K562 (cell line): ENCODE results near the gene EMILIN1. TPM values are rescaled to one million over a fixed set of nuclear protein-coding genes. Genes with fewer than 3 reads are reported as not detected.

Source experiments
- ATAC-seq: fragments of 200-7000 bp; cut with Tn5 transposase; 3 replicates; pipeline ENCODE4 v1.9.1; 2020; ENCODE audit warnings: moderate library complexity
- BruUV-seq: library from RNA; stranded (reverse); fragments of 400-500 nt; replicated peaks from 2 replicates; lab custom pipeline; 2021; lab: Mats Ljungman, UMichigan
- CTCF ChIA-PET: fragments of 300-600 bp; formaldehyde crosslinking; extraction: SDS; loops from one replicate; lab custom pipeline; 2021; ENCODE audit warnings: low intra/inter-chr PET ratio; lab: Yijun Ruan, JAX
- POLR2A ChIA-PET: fragments of 300-600, 350-650 bp; sonication (Branson Sonifier 250); formaldehyde crosslinking; extraction: SDS; loops from one replicate; lab custom pipeline; 2021; ENCODE audit warnings: antibody characterized with exemption, inconsistent platforms; lab: Yijun Ruan, JAX
- DNase-seq, 4 experiments: peaks; one replicate each; pipeline versions ENCODE4 v3.0.0 to v3.0.0-alpha.2; 2011 to 2018; ENCODE audit warnings: low spot score in 3 of 4, mixed read lengths in 3 of 4; ENCODE audit errors: extremely low read depth in 1 of 4
- FAIRE-seq: peaks from 2 replicates; lab custom pipeline; 2011; peaks lifted over from hg19 to GRCh38; lab: Jason Lieb, UNC
- H2AFZ ChIP-seq: 2 replicates; pipeline ENCODE4 v1.6.0; 2011; ENCODE audit warnings: low read depth, low read length, control low read depth, inconsistent platforms
- H3K27ac ChIP-seq: fragments of 200-600 bp; 3 replicates; pipeline ENCODE4 v1.8.0; 2011; ENCODE audit warnings: low read depth, mild to moderate bottlenecking, control low read depth, inconsistent platforms, low read length, moderate library complexity, mixed read lengths; ENCODE audit errors: extremely low read depth
- H3K27me3 ChIP-seq, 2 experiments: fragments of 300-600 bp in 1 of 2; 2 replicates in 1 of 2; 3 replicates in 1 of 2; pipeline versions ENCODE4 v1.6.0 to v1.8.0; 2011; ENCODE audit warnings: inconsistent platforms in 2 of 2, low read length in 2 of 2, mild to moderate bottlenecking in 1 of 2, mixed read lengths in 1 of 2, moderate library complexity in 1 of 2; ENCODE audit not compliant: control insufficient read depth in 2 of 2, insufficient read depth in 2 of 2
- H3K36me3 ChIP-seq: fragments of 300-600 bp; 3 replicates; pipeline ENCODE4 v1.8.0; 2011; ENCODE audit warnings: mild to moderate bottlenecking, low read length, inconsistent platforms; ENCODE audit not compliant: control insufficient read depth, insufficient read depth
- H3K4me1 ChIP-seq, 2 experiments: fragments of 200-600 bp in 1 of 2; replicated peaks in 1 of 2; 2 replicates in 1 of 2; 3 replicates in 1 of 2; pipeline versions ENCODE4 v1.5.1 to v1.8.0; 2011; ENCODE audit warnings: inconsistent platforms in 2 of 2, low read length in 2 of 2, mild to moderate bottlenecking in 1 of 2, mixed read lengths in 1 of 2, moderate library complexity in 1 of 2; ENCODE audit not compliant: control insufficient read depth in 2 of 2, insufficient read depth in 2 of 2
- H3K4me2 ChIP-seq: 2 replicates; pipeline ENCODE4 v1.6.1; 2011; ENCODE audit warnings: low read length, control low read depth, inconsistent platforms, mixed read lengths; ENCODE audit not compliant: insufficient read depth
- H3K4me3 ChIP-seq: fragments of 200-600 bp; sonication (generic), shearing (Covaris generic); 2 replicates; pipeline ENCODE4 v1.5.1; 2016; ENCODE audit warnings: control low read depth, inconsistent platforms
- H3K79me2 ChIP-seq: fragments of 200-600 bp; 3 replicates; pipeline ENCODE4 v1.8.0; 2011; ENCODE audit warnings: low read length, inconsistent platforms; ENCODE audit not compliant: control insufficient read depth, insufficient read depth
- H3K9ac ChIP-seq, 2 experiments: 2 replicates each; pipeline versions ENCODE4 v1.6.0 to v1.6.1; 2011; ENCODE audit warnings: low read depth in 2 of 2, low read length in 2 of 2, control low read depth in 1 of 2, inconsistent platforms in 1 of 2, mild to moderate bottlenecking in 1 of 2, mixed read lengths in 1 of 2; ENCODE audit not compliant: insufficient read depth in 1 of 2
- H3K9me1 ChIP-seq: one replicate; pipeline ENCODE4 v1.6.0; 2011; ENCODE audit warnings: inconsistent platforms, mild to moderate bottlenecking, low read length, moderate library complexity; ENCODE audit not compliant: control insufficient read depth, insufficient read depth
- H3K9me3 ChIP-seq: replicated peaks from 2 replicates; pipeline ENCODE4 v1.5.1; 2011; ENCODE audit warnings: low read depth, low read length, inconsistent platforms; ENCODE audit not compliant: control insufficient read depth, insufficient read depth
- H4K20me1 ChIP-seq: replicated peaks from 2 replicates; pipeline ENCODE4 v1.6.1; 2011; ENCODE audit warnings: low read length, inconsistent platforms, mixed read lengths; ENCODE audit not compliant: control insufficient read depth, insufficient read depth
- FOSL1 ChIP-seq: fragments of 200-800 bp; sonication (Bioruptor generic); conservative IDR thresholded peaks from 2 replicates; pipeline ENCODE4 v1.6.1; 2016; ENCODE audit warnings: missing genetic modification characterization, missing compliant biosample characterization
- FOXK1 ChIP-seq: sonication (generic); formaldehyde crosslinking; IDR thresholded peaks from 2 replicates; pipeline ENCODE4 v1.8.0; 2022; ENCODE audit warnings: missing genetic modification reagents, mild to moderate bottlenecking, borderline replicate concordance
- JUN ChIP-seq, 2 experiments: sonication (generic) in 1 of 2; formaldehyde crosslinking in 1 of 2; IDR thresholded peaks; 2 replicates each; pipeline versions ENCODE4 v1.6.1 to v1.8.0; 2012 to 2022; ENCODE audit warnings: borderline replicate concordance in 2 of 2, mild to moderate bottlenecking in 2 of 2, improper control_type of control experiment in 1 of 2, low read depth in 1 of 2, low read length in 1 of 2, missing genetic modification reagents in 1 of 2
- MYC ChIP-seq, 2 experiments: fragments of 250-450 bp in 1 of 2; sonication (Bioruptor Pico) in 1 of 2; IDR thresholded peaks; 2 replicates each; pipeline versions ENCODE4 v1.5.1 to v1.6.1; 2012 to 2021; ENCODE audit warnings: low read depth in 2 of 2, borderline replicate concordance in 1 of 2, improper control_type of control experiment in 1 of 2, low read length in 1 of 2, mild to moderate bottlenecking in 1 of 2, moderate library complexity in 1 of 2
- POLR2G ChIP-seq: fragments of 200-400 bp; formaldehyde crosslinking; IDR thresholded peaks from 2 replicates; pipeline ENCODE4 v1.6.1; 2017; ENCODE audit warnings: low read depth, mild to moderate bottlenecking, antibody characterized with exemption, low read length, moderate library complexity
- RBFOX2 ChIP-seq: fragments of 200-400 bp; formaldehyde crosslinking; IDR thresholded peaks from 2 replicates; pipeline ENCODE4 v1.6.1; 2017; ENCODE audit warnings: low read depth, mild to moderate bottlenecking, low read length, moderate library complexity
- STAG1 ChIP-seq: sonication (generic); formaldehyde crosslinking; IDR thresholded peaks from 2 replicates; pipeline ENCODE4 v1.5.0; 2020; ENCODE audit warnings: missing genetic modification reagents, borderline replicate concordance
- ZFP1 ChIP-seq: fragments of 450-650 bp; formaldehyde crosslinking; IDR thresholded peaks from 2 replicates; pipeline ENCODE4 v1.4.0; 2020; ENCODE audit warnings: mild to moderate bottlenecking, mixed read lengths
- ZFX ChIP-seq: sonication (generic); formaldehyde crosslinking; IDR thresholded peaks from 2 replicates; pipeline ENCODE4 v1.8.0; 2022; ENCODE audit warnings: mild to moderate bottlenecking, missing genetic modification reagents, moderate library complexity
- ZNF507 ChIP-seq: conservative IDR thresholded peaks from 2 replicates; pipeline ENCODE4 v1.6.1; 2017; ENCODE audit warnings: missing genetic modification characterization, missing compliant biosample characterization
- ZNF592 ChIP-seq: fragments of 450-650 bp; IDR thresholded peaks from 2 replicates; pipeline ENCODE4 v1.6.1; 2017; ENCODE audit warnings: antibody characterized with exemption, mild to moderate bottlenecking
- WGBS: fragments of 100-300 bp; shearing (Covaris generic); methylation state at CpG from one replicate; pipeline ENCODE4 v1.1.6; 2016; ENCODE audit warnings: low coverage, mixed read lengths; ENCODE audit not compliant: insufficient coverage; ENCODE audit errors: missing lambda C conversion rate; 5-methylcytosine and 5-hydroxymethylcytosine counted together
- in situ Hi-C: fragments of 300-500 bp; cut with MboI; formaldehyde crosslinking; loops from 4 replicates; pipeline ENCODE4 v1.15.0; 2018; ENCODE audit warnings: inconsistent platforms, mixed read lengths
- intact Hi-C: fragments of 100-400 bp; cut with micrococcal nuclease; formaldehyde crosslinking; loops from 2 replicates; pipeline ENCODE4 v1.14.2; 2022
- polyA plus RNA-seq, 8 experiments: library from polyadenylated mRNA; depleted of rRNA in 4 of 8; stranded (reverse) in 5 of 8; unstranded in 3 of 8; fragments of >200 nt; fragmentation: Nextera tagmentation in 2 of 8; fragmentation: Illumina TruSeq in 1 of 8; extraction: Ambion mirVana in 2 of 8; extraction: Trizol in 1 of 8; gene quantifications; 2 replicates each; pipeline versions ENCODE4 v1.2.1 to v1.2.3, GENCODE V29; 2011 to 2014; ENCODE audit warnings: inconsistent platforms in 1 of 8, missing spikeins in 1 of 8
- total RNA-seq, 7 experiments: library from RNA; depleted of rRNA in 6 of 7; stranded (reverse); fragments of >200 nt in 6 of 7; fragmentation: Illumina TruSeq in 2 of 7; extraction: Trizol in 2 of 7; gene quantifications; 2 replicates each; pipeline versions ENCODE4 v1.2.1 to v1.2.3, GENCODE V29; 2011 to 2021; ENCODE audit warnings: low replicate concordance in 1 of 7
- TF ChIP-seq, protein P1 (sequence below): sonication (generic); formaldehyde crosslinking; IDR thresholded peaks from 2 replicates; pipeline ENCODE4 v1.8.0; 2022; ENCODE audit warnings: missing genetic modification reagents, mild to moderate bottlenecking, moderate library complexity, borderline replicate concordance

EMILIN1 gene
- total and polyA plus RNA-seq, 9 of the 15 experiments (the other 6 are each of a cell fraction or from before 2014, with no cell fraction given) = 0.04 to 2.7 (median 0.54) TPM; not detected in 2

DNA sequence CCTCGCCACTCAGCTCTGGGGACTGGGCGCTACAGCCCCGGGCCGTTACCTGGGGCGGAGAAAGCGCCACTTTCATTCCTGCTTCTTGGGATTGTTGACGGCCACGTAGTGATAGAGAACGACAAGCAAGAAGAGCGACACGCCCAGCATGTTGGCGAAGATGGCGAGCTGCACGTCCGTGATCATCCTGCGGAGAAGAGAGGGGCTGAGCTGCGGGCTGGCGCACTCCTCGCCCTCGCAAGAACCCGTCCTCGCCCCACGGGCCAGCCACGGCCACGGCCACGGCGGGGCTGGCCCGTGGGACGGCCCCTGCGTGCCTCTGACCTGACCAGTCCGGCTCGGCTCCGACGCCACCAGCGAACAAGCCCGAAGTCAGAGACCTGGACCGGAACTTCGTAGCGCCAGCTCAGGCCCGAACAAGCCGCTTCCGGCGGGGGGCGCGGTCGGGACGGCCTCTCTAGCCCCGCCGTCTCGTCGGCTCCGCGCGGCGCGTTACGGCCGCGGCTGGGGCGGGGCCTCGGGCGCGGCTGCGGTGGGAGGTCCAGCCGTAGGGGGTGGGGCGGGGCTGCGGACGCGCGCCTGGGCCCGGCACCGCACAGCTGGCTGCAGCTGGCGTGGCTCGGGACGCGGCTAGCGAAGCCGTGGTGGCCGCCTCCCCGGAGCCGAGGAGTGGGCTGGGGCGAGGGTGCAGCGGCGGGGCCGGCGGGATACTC, 7.0 kb upstream of the EMILIN1 start, which contains the start of gene OST4:
TSS of gene OST4 (minus strand) at position 378 of the 713 bp plus-strand sequence.
- Histone ChIP-seq H3K4me3 (peak within 1 kb of the TSS; percentile 82), H3K4me1 (peaks cover 38 to 51% of the 10 kb centered on the region in 2 experiments), H3K27me3 (no peaks in the 10 kb centered on the region), H3K4me2 (peak within 1 kb of the TSS; percentile 98), H3K9me1 (no peaks in the 10 kb centered on the region), H3K9me3 (no peaks in the 10 kb centered on the region), H3K36me3 (peaks cover 36% of the 10 kb centered on the region; the same call in 2 of the 3 replicates), H3K9ac (peak within 1 kb of the TSS; percentile 90 to 99), H2AFZ (peak within 1 kb of the TSS; percentile 80), H3K79me2 (peaks cover 29% of the 10 kb centered on the region), H3K27ac (peak within 1 kb of the TSS; percentile 86), H4K20me1 (no peaks in the 10 kb centered on the region)
- FAIRE-seq (peak; percentile 75), DNase-seq (peak; percentile 95 to 96 (median 96)), ATAC-seq (peak; percentile 93)
- ChIA-PET POLR2A (interaction anchor here (0.5 to 2.9 kb wide), 17 partner anchors 8 to 421 kb away, joined by 3 to 32 read pairs (median 4); partner anchors contain the start of gene AGBL5), CTCF (interaction anchor here (0.7 kb wide), 1 partner anchor 1490 kb away, joined by 3 read pairs; no protein-coding TSS in a partner anchor)
- in situ Hi-C loops = no loop called here
- intact Hi-C loops = no loop called here
- under 1% methylated on average over 56 of the region's 86 CpGs for WGBS
- no TSS peak for BruUV-seq
- peak; percentile 60 for TF ChIP-seq MYC (IDR thresholded peaks at IDR 0.05; ENCODE audit: low read depth, low read length)
- TF ChIP-seq MYC (CRISPR knock-in tag; IDR thresholded peaks at IDR 0.05; ENCODE audit: borderline replicate concordance, low read depth) = no peak
- no peak for TF ChIP-seq STAG1 (CRISPR knock-in tag)
- peak; percentile 96 for TF ChIP-seq RBFOX2
- peak; percentile 61 for TF ChIP-seq ZFX (CRISPR knock-in tag)
- TF ChIP-seq, protein P1, sequence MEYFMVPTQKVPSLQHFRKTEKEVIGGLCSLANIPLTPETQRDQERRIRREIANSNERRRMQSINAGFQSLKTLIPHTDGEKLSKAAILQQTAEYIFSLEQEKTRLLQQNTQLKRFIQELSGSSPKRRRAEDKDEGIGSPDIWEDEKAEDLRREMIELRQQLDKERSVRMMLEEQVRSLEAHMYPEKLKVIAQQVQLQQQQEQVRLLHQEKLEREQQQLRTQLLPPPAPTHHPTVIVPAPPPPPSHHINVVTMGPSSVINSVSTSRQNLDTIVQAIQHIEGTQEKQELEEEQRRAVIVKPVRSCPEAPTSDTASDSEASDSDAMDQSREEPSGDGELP (CRISPR knock-in tag) = peak; percentile 94
- peak; percentile 56 for TF ChIP-seq FOSL1 (tag)
- no peak for TF ChIP-seq ZNF507 (tag)
- peak; percentile 50; the same call in 1 of the 2 replicates for TF ChIP-seq FOXK1 (CRISPR knock-in tag)
- peak; percentile 96 for TF ChIP-seq POLR2G
- peak; percentile 28; the same call in 1 of the 2 replicates for TF ChIP-seq JUN (IDR thresholded peaks at IDR 0.05; ENCODE audit: borderline replicate concordance, low read depth, low read length)
- no peak for TF ChIP-seq JUN (CRISPR knock-in tag; IDR thresholded peaks at IDR 0.05; ENCODE audit: borderline replicate concordance)
- TF ChIP-seq ZFP1 (CRISPR knock-in tag) = no peak
- peak; percentile 52; the same call in 1 of the 2 replicates for TF ChIP-seq ZNF592
